ENCODE measurements around the gene RASA3. TPM values are rescaled to one million over a fixed set of nuclear protein-coding genes. Genes with fewer than 3 reads are reported as not detected.

The RASA3 gene
- total RNA-seq, 2 experiments from 2014 or later, result 65.6 to 73.9 TPM

DNA sequence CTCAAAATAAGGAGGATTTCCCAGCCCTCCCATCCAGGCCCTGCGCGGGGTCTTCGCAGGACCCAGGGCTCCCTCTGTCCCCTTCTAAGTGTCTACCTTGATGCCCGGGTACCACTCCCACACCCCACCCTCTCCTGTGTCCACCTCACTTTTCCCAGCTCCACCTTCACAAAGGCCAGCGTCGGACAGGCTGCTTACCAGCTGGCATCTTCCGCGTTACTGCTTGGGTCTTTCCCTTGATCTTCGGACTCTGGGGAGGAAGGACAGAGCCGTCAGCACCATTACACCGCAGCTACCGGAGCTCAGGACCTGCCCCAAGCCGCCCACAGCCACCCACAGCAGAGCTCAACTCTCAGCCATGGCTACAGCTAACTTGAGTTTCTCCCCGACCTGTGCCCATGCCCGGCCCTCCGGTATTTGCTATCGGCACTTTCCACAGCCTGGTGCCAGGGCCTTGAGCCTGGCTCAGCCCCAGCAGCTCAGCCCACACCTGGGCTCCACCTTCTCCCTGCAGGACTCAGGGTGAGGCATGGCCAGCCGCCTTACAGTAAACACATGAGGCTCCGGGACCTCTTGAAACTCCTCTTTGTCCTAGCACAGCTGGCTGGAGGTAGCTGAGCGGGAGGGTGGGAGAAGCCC, 162.3 kb downstream of the RASA3 start:
- no peak overlapping the region for H3K4me3 Mint-ChIP-seq
- no peak for DNase-seq

DNA sequence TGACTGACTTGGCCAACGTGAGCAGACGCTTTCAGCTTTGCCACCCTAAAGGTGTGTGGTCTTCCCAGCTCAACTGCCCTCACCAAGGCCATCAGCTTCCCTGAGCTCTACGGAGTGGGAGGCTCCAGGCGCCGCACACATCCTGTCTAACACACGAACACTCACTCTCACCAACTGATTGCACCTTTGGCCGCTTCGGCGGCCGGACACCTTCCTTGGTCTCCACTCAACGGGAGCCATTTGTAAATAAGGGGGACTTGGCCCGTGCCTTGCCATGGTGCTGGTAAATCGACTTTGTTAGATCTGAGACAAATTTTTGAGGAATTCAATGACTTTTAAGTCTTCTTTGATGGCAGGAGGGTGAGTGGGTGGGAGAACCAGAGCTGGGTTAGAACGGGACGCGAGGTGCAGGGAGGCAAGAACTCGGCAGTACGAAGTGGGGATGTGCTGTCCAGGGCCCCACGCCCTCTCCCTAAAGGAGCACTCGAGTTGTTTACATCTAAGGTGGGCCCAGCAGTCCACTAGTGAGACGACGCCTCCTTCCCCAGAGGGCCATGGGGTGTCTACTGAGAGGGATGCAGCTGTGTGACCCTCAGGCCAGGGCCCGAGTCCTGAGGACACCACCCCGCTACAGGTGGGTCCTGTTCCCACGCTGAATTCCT, 163.0 kb downstream of the RASA3 start:
- DNase-seq, result no peak
- POLR2A ChIA-PET, result no interaction called here
- peaks cover 4% of the 10 kb centered on the region for H3K36me3 Mint-ChIP-seq
- no peak for ATAC-seq (ENCODE audit: low read depth)
- no peak overlapping the region for H3K4me3 Mint-ChIP-seq
- no peaks in the 10 kb centered on the region for H3K4me1 Mint-ChIP-seq
- no peaks in the 10 kb centered on the region for H3K27me3 Mint-ChIP-seq
- no peaks in the 10 kb centered on the region for H3K9me3 Mint-ChIP-seq
- no peak overlapping the region for H3K27ac Mint-ChIP-seq

More for the DNA sequence above, 162.3 kb downstream of the RASA3 start:
- peaks cover 4% of the 10 kb centered on the region for H3K36me3 Mint-ChIP-seq
- no peaks in the 10 kb centered on the region for H3K4me1 Mint-ChIP-seq
- no peak for ATAC-seq (ENCODE audit: low read depth)
- H3K27me3 Mint-ChIP-seq, result no peaks in the 10 kb centered on the region
- no peaks in the 10 kb centered on the region for H3K9me3 Mint-ChIP-seq
- H3K27ac Mint-ChIP-seq, result no peak overlapping the region
- POLR2A ChIA-PET, result no interaction called here

DNA sequence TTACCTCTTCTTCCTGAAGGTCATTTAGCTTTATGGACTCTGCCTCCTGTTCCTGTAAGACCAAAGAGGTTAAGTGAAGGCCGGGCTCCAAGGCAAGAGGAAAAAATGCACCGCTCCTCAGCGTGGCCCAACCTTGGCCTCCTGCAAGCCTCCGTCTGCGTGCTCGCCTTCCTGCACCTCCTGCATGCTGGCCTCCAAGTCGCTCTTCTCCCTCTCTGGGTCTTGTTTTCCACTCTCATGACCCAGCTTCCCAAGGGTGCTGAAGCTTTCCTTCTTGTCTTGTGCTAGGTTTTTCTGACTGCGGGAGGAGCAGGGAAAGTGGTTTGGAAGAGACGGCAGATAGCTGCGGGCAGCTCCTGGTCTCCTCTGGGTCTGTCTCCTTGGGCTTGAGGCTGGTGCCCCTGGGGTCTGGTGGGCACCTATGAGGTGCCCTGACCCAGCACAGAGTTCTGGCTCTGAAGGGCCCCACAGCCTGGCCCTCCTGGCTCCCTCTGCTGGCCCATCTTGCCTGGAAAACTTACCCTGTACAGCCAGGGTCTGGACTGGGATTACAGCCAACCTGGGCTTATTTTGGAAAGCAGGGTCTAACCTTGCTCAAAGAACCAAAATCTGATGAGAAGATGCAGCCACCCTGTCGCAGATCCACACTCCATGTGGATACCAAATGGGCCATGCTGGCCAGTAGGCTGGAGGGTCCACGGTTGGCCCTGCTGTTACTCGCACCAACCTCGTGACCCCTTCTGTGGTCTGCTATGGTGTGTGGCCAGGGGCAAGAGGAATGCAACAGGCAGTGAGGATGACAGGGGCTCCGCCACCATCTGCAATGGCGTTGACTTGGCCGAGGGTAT, 163.7 kb downstream of the RASA3 start:
- Mint-ChIP-seq H3K27me3 (no peaks in the 10 kb centered on the region), H3K36me3 (peaks cover 4% of the 10 kb centered on the region), H3K27ac (no peak overlapping the region), H3K4me1 (no peaks in the 10 kb centered on the region), H3K4me3 (no peak overlapping the region), H3K9me3 (no peaks in the 10 kb centered on the region)
- no peak for DNase-seq
- POLR2A ChIA-PET, result no interaction called here
- no peak for ATAC-seq (ENCODE audit: low read depth)

- no peak for DNase-seq
- H3K4me1 Mint-ChIP-seq, result no peaks in the 10 kb centered on the region
- POLR2A ChIA-PET, result no interaction called here
- no peak overlapping the region for H3K27ac Mint-ChIP-seq
- H3K9me3 Mint-ChIP-seq, result no peaks in the 10 kb centered on the region
- ATAC-seq (ENCODE audit: low read depth), result no peak
- peaks cover 4% of the 10 kb centered on the region for H3K36me3 Mint-ChIP-seq
- H3K4me3 Mint-ChIP-seq, result no peak overlapping the region
- no peaks in the 10 kb centered on the region for H3K27me3 Mint-ChIP-seq
Observed at GRCh38 chr13:113967729-113968462, 164.5 kb downstream of the RASA3 start.

DNA sequence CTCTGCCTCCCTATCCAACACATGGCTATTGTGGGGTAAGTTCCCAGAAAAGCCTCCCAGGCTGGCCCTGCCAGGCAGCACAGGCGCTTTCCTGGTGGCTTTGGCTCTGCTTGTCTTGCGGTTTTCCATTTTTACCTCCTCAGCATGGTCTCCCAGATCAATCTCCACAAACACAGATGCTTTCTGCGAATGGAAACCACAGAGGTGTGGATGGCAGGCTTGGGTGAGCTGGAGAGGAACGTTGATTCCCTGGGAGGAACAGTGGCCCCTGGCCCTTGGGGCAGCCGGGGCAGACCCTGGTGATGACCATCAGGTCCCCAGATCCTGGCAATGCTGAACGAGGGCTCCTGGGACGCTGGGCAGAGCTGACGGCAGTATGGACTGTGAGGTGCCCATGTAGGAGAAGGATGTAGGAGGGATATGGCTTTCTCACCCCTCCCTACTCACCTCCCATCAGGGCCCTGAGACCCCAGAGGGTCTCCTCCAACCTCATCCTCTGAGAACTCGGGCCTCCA, 165.2 kb downstream of the RASA3 start:
- POLR2A ChIA-PET, result no interaction called here
- Mint-ChIP-seq H3K27ac (no peak overlapping the region), H3K36me3 (peaks cover 4% of the 10 kb centered on the region), H3K4me3 (no peak overlapping the region), H3K27me3 (no peaks in the 10 kb centered on the region), H3K4me1 (no peaks in the 10 kb centered on the region), H3K9me3 (no peaks in the 10 kb centered on the region)
- no peak for DNase-seq
- no peak for ATAC-seq (ENCODE audit: low read depth)

GRCh38 chr13:113965968-113966884, 166.2 kb downstream of the RASA3 start:
- Mint-ChIP-seq H3K27me3 (no peaks in the 10 kb centered on the region), H3K36me3 (peaks cover 4% of the 10 kb centered on the region), H3K27ac (no peak overlapping the region), H3K4me3 (no peak overlapping the region), H3K9me3 (peaks cover 3% of the 10 kb centered on the region), H3K4me1 (no peaks in the 10 kb centered on the region)
- POLR2A ChIA-PET, result no interaction called here
- DNase-seq (no peak), ATAC-seq (ENCODE audit: low read depth) (no peak)

DNA sequence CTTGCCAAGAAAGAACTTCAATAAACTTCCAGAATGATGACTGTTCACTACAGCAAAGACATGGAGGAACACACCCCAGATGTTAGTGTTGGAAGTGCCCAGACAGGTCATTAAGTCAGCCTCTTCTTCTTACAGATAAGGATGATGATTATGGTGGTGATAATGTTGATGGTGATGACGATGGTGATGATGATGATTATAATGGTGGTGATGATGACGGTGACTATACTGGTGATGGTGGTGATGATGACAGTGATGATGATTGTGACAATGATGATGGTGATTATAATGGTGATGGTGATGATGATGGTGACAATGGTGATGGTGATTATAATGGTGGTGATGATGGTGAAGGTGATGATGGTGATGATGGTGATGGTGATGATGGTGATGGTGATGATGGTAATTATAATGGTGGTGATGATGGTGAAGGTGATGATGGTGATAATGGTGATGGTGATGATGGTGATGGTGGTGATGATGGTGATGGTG, 167.0 kb downstream of the RASA3 start:
- POLR2A ChIA-PET, result no interaction called here
- Mint-ChIP-seq H3K27ac (no peak overlapping the region), H3K4me1 (no peaks in the 10 kb centered on the region), H3K27me3 (no peaks in the 10 kb centered on the region), H3K9me3 (peaks cover 5% of the 10 kb centered on the region), H3K36me3 (peaks cover 5% of the 10 kb centered on the region), H3K4me3 (no peak overlapping the region)
- DNase-seq, result no peak
- no peak for ATAC-seq (ENCODE audit: low read depth)

DNA sequence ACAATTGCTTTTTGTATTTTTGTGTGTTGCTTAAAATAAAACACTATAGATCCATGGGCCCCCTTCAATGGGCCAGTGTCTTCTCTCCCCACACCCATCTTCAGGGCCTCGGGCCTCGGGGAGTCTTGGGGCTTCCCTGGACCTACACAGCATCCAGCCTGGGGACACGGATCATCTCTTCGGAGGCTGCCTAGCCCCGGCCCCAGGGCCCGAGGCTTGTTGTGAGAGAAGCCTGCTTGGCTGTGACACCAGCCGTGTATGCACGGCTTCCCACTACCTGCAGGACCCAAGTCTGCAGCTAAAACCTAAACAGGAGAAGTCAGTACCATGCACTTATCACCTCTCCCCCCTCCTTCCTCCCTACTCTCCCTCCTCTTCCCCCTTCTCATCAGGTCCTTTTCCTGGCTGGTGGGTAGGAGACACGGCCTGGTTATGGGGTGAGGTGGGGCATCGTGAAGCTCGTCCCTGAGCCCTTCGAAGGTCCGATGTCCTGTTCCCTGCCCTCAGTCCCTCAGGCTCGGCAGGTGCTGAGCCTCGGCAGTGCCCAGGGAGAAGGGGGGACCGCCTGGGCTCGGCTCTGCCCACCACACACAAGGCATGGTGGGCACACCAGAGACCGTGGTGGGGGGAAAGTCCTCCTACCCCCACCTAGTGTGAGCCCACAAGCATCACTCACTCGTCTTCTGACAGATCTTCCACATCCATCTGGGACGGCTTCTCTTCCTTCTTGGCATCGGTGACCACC, 168.0 kb downstream of the RASA3 start:
- H3K9me3 Mint-ChIP-seq, result peaks cover 8% of the 10 kb centered on the region
- DNase-seq, result no peak
- H3K36me3 Mint-ChIP-seq, result peaks cover 7% of the 10 kb centered on the region
- H3K27ac Mint-ChIP-seq, result no peak overlapping the region
- H3K4me3 Mint-ChIP-seq, result no peak overlapping the region
- no peaks in the 10 kb centered on the region for H3K4me1 Mint-ChIP-seq
- no peak for ATAC-seq (ENCODE audit: low read depth)
- H3K27me3 Mint-ChIP-seq, result no peaks in the 10 kb centered on the region
- POLR2A ChIA-PET, result no interaction called here

- H3K4me1 Mint-ChIP-seq, result no peaks in the 10 kb centered on the region
- H3K36me3 Mint-ChIP-seq, result peaks cover 5% of the 10 kb centered on the region
- H3K4me3 Mint-ChIP-seq, result no peak overlapping the region
- no peak for DNase-seq
- H3K27ac Mint-ChIP-seq, result no peak overlapping the region
- ATAC-seq (ENCODE audit: low read depth), result no peak
- peaks cover 14% of the 10 kb centered on the region for H3K9me3 Mint-ChIP-seq
- no peaks in the 10 kb centered on the region for H3K27me3 Mint-ChIP-seq
- POLR2A ChIA-PET, result no interaction called here
Observed at GRCh38 chr13:113963376-113963775, 169.0 kb downstream of the RASA3 start.

- Mint-ChIP-seq H3K27ac (no peak overlapping the region), H3K9me3 (peaks cover 15% of the 10 kb centered on the region), H3K4me1 (no peaks in the 10 kb centered on the region), H3K36me3 (peaks cover 5% of the 10 kb centered on the region), H3K27me3 (no peaks in the 10 kb centered on the region), H3K4me3 (no peak overlapping the region)
- DNase-seq, result no peak
- POLR2A ChIA-PET, result no interaction called here
- no peak for ATAC-seq (ENCODE audit: low read depth)
Observed at GRCh38 chr13:113962975-113963374, 169.4 kb downstream of the RASA3 start.

- H3K4me1 Mint-ChIP-seq, result no peaks in the 10 kb centered on the region
- ATAC-seq (ENCODE audit: low read depth) (no peak), DNase-seq (no peak)
- H3K36me3 Mint-ChIP-seq, result peaks cover 5% of the 10 kb centered on the region
- POLR2A ChIA-PET, result no interaction called here
- H3K9me3 Mint-ChIP-seq, result peaks cover 18% of the 10 kb centered on the region
- no peak overlapping the region for H3K4me3 Mint-ChIP-seq
- no peaks in the 10 kb centered on the region for H3K27me3 Mint-ChIP-seq
- no peak overlapping the region for H3K27ac Mint-ChIP-seq
Observed at GRCh38 chr13:113962386-113962785, 170.0 kb downstream of the RASA3 start.

Data from activated naive CD8-positive, alpha-beta T cell treated with anti-CD3 and anti-CD28 coated beads, Interleukin-2, amount 10 ng/mL, durations not matched to agents 7 days and 5 days (primary cell).